ENCODE results near the gene GLE1. TPM values are rescaled to one million over a fixed set of nuclear protein-coding genes. Genes with fewer than 3 reads are reported as not detected.

Gene GLE1
- total RNA-seq, 1 experiment from 2014 or later, result 27.0 TPM

- Histone ChIP-seq H3F3A (ENCODE audit: low read length, unreplicated experiment) (peaks cover 12% of the 10 kb centered on the region), H4K20me1 (ENCODE audit: low read length) (peaks cover 26% of the 10 kb centered on the region), H3K4me3 (ENCODE audit: low read length) (peak overlapping the region; percentile 90), H3K79me2 (ENCODE audit: low read length) (peaks cover 87% of the 10 kb centered on the region), H3K27ac (ENCODE audit: low read length) (peak overlapping the region; percentile 51), H3K4me2 (ENCODE audit: low read length) (peak overlapping the region; percentile 83), H3K27me3 (ENCODE audit: low read length) (no peaks in the 10 kb centered on the region), H3K9me2 (replicated peaks; ENCODE audit: low read length) (no peaks in the 10 kb centered on the region), H2AFZ (ENCODE audit: low read length) (no peak overlapping the region), H3K36me3 (ENCODE audit: low read depth, low read length) (no peaks in the 10 kb centered on the region), H3K4me1 (ENCODE audit: insufficient read depth, low read length) (peaks cover 60% of the 10 kb centered on the region), H3K9me3 (ENCODE audit: low read length) (no peaks in the 10 kb centered on the region), H3K9ac (ENCODE audit: low read length) (peak overlapping the region; percentile 21; the same call in 1 of the 2 replicates)
- CTCF ChIA-PET, result no interaction called here
- no peak for ATAC-seq
- peak; percentile 62 for DNase-seq
- no peak for TF ChIP-seq EZH2phosphoT487 (IDR thresholded peaks at IDR 0.05; ENCODE audit: borderline replicate concordance, low read length)
- no peak for TF ChIP-seq EZH2 (IDR thresholded peaks at IDR 0.05; ENCODE audit: low read length, unreplicated experiment)
- no peak for TF ChIP-seq CTCF (conservative IDR thresholded peaks at IDR 0.05; ENCODE audit: low read depth, low read length)
- POLR2A ChIA-PET (ENCODE audit: unreplicated experiment), result interaction anchor here (0.5 kb wide), 1 partner anchor 127 kb away, joined by 10 read pairs; no protein-coding TSS in a partner anchor
- no TSS peak for BruUV-seq (replicated peaks)
- intact Hi-C loops (cut with micrococcal nuclease), result loop anchor here (10.0 kb wide), 1 partner anchor 51 kb away; the partner anchor contains the start of gene GLE1
These were observed 51.8 kb downstream of the GLE1 start for GRCh38 chr9:128556276-128556675.

GRCh38 chr9:128556926-128557634 is 52.6 kb downstream of the GLE1 start:
- no peaks in the 10 kb centered on the region for H3K9me2 ChIP-seq (replicated peaks; ENCODE audit: low read length)
- peaks cover 55% of the 10 kb centered on the region for H3K4me1 ChIP-seq (ENCODE audit: insufficient read depth, low read length)
- peaks cover 12% of the 10 kb centered on the region for H3F3A ChIP-seq (ENCODE audit: low read length, unreplicated experiment)
- no peaks in the 10 kb centered on the region for H3K9me3 ChIP-seq (ENCODE audit: low read length)
- no peak overlapping the region for H2AFZ ChIP-seq (ENCODE audit: low read length)
- no peak overlapping the region for H3K9ac ChIP-seq (ENCODE audit: low read length)
- peaks cover 92% of the 10 kb centered on the region for H3K79me2 ChIP-seq (ENCODE audit: low read length)
- H4K20me1 ChIP-seq (ENCODE audit: low read length), result peaks cover 26% of the 10 kb centered on the region
- no peak for TF ChIP-seq EZH2phosphoT487 (IDR thresholded peaks at IDR 0.05; ENCODE audit: borderline replicate concordance, low read length)
- TF ChIP-seq CTCF (conservative IDR thresholded peaks at IDR 0.05; ENCODE audit: low read depth, low read length), result no peak
- TF ChIP-seq EZH2 (IDR thresholded peaks at IDR 0.05; ENCODE audit: low read length, unreplicated experiment), result no peak
- no peaks in the 10 kb centered on the region for H3K36me3 ChIP-seq (ENCODE audit: low read depth, low read length)
- DNase-seq (no peak), ATAC-seq (no peak)
- H3K4me3 ChIP-seq (ENCODE audit: low read length), result no peak overlapping the region
- ChIA-PET CTCF (no interaction called here), POLR2A (ENCODE audit: unreplicated experiment) (interaction anchor here (0.5 kb wide), 1 partner anchor 126 kb away, joined by 10 read pairs; no protein-coding TSS in a partner anchor)
- intact Hi-C loops (cut with micrococcal nuclease), result loop anchor here (10.0 kb wide), 1 partner anchor 52 kb away; the partner anchor contains the start of gene GLE1
- no peaks in the 10 kb centered on the region for H3K27me3 ChIP-seq (ENCODE audit: low read length)
- peak overlapping the region; percentile 83 for H3K4me2 ChIP-seq (ENCODE audit: low read length)
- no TSS peak for BruUV-seq (replicated peaks)
- H3K27ac ChIP-seq (ENCODE audit: low read length), result peak overlapping the region; percentile 46
